ENCODE measurements around the gene CCDC197. TPM values are rescaled to one million over a fixed set of nuclear protein-coding genes. Genes with fewer than 3 reads are reported as not detected.

Gene CCDC197
- total and polyA plus RNA-seq, 7 donors: not detected

DNA sequence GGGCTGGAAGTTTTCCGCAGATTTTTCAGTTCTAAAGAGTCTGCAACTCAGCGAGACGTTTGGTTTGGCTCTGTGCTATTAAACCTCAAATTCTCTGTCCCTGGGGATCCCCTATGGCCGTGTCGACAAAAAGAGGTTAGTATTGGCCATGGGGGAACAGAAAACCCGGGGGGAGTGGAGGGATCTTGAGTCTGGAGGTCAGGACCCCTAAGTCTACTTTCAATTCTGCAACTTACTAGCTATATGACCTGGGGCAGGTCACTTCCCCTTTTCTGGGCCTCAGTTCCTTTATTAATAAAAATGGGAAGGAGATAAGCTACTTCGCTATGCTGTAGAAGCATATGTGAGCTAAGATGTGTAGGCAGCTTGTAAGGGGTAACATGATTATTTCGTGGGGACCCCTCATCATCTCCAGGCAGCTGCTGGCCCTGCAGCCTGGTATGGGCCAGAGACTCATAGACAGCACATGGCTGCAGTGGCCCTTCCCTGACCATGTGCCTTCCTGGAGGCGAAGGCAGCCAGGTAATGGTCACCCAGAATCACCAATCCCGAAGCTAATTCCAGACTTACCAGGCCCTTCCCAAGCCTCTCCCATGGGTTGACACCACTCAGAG lies 29.4 kb upstream of the CCDC197 start:
- Histone ChIP-seq H3K27me3 (no peaks in the 10 kb centered on the region), H3K27ac (peak overlapping the region; percentile 86 to 93 (median 90)), H3K4me1 (peaks cover 0 to 98% (median 89%) of the 10 kb centered on the region in 4 donors), H3K36me3 (peaks cover 0 to 18% (median 6%) of the 10 kb centered on the region in 4 donors), H3K9me3 (no peaks in the 10 kb centered on the region), H3K4me3 (no peak overlapping the region)
- DNase-seq: no peak
- no peak for TF ChIP-seq EP300 (IDR thresholded peaks at IDR 0.05)
- TF ChIP-seq, protein P1, sequence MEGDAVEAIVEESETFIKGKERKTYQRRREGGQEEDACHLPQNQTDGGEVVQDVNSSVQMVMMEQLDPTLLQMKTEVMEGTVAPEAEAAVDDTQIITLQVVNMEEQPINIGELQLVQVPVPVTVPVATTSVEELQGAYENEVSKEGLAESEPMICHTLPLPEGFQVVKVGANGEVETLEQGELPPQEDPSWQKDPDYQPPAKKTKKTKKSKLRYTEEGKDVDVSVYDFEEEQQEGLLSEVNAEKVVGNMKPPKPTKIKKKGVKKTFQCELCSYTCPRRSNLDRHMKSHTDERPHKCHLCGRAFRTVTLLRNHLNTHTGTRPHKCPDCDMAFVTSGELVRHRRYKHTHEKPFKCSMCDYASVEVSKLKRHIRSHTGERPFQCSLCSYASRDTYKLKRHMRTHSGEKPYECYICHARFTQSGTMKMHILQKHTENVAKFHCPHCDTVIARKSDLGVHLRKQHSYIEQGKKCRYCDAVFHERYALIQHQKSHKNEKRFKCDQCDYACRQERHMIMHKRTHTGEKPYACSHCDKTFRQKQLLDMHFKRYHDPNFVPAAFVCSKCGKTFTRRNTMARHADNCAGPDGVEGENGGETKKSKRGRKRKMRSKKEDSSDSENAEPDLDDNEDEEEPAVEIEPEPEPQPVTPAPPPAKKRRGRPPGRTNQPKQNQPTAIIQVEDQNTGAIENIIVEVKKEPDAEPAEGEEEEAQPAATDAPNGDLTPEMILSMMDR (IDR thresholded peaks at IDR 0.05): no peak
- TF ChIP-seq POLR2AphosphoS5 (IDR thresholded peaks at IDR 0.05): no peak
- no peak for TF ChIP-seq POLR2A (IDR thresholded peaks at IDR 0.05)
- intact Hi-C loops (cut with DNase I): no loop called here
- 58 to 64% methylated on average over 10 of the region's 10 CpGs for WGBS, 2 donors

DNA sequence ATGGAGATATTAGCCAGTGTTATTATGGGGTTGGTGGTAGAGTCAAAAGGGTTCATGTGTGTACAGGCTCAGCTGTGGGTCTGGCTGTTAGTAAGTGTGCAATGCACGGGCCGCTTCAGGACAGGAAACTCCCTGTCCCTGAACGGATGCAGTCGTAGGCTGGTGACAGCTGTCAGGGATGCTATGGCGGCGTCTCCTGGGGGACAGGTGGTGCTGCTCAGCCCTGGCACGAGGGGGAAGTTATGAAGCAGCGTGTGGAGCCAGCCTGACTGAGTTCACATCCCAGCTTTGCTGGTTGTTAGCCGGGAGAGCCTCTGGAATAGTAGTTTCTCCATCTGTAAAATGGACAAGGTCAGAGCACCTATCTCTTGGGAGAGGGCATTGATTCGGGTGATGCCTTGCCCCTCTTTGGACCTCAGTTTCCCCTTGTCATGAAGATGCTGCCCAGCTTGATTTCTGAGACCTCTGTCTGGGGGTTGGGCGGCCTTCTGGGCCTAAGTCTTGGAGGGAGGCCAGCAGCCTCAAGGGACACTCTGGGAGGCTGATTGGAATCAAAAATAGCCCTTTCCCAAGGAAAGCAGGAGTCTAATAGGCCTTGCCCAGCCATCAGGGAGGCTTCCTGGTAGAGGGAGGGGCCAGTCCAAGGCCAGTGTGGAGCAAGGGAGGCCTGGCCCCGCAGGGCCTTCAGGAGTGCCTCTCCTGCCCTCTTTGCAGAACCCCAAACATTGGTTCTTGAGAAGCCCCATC lies 27.8 kb upstream of the CCDC197 start:
- Histone ChIP-seq H3K36me3 (peaks cover 0 to 3% (median under 1%) of the 10 kb centered on the region in 4 donors), H3K27ac (peak overlapping the region; percentile 86 to 93 (median 90)), H3K4me1 (peaks cover 0 to 96% (median 87%) of the 10 kb centered on the region in 4 donors), H3K9me3 (no peaks in the 10 kb centered on the region), H3K4me3 (no peak overlapping the region), H3K27me3 (no peaks in the 10 kb centered on the region)
- no peak for TF ChIP-seq POLR2A (IDR thresholded peaks at IDR 0.05)
- TF ChIP-seq, protein P1 (IDR thresholded peaks at IDR 0.05): no peak
- no peak for TF ChIP-seq EP300 (IDR thresholded peaks at IDR 0.05)
- no peak for TF ChIP-seq POLR2AphosphoS5 (IDR thresholded peaks at IDR 0.05)
- no peak for DNase-seq
- intact Hi-C loops (cut with DNase I): no loop called here
- WGBS, 2 donors: 63 to 81% methylated on average over 12 of the region's 12 CpGs

DNA sequence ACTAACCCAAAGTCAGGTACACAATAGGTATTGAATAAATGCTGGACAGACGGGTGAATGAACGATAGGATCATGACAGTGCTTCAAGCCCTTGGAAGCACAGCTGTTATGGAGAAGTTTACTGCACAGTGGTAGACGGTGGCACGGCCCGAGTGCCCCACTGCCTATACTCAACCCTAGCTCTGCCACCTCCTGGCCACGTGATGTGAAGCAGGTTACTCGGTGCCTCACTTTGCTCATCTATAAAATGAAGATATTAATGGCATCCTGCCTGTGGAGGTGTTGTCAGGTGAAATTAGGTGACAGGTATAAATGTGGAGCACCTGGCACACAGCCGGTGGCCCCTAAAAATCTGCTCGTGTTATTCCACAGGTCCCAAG lies 26.5 kb upstream of the CCDC197 start:
- intact Hi-C loops (cut with DNase I): no loop called here
- H3K9me3 ChIP-seq: no peaks in the 10 kb centered on the region
- peak overlapping the region in 3 of 4 donors; percentile 29 to 40 (median 38) for H3K4me3 ChIP-seq
- peak overlapping the region; percentile 86 to 93 (median 90) for H3K27ac ChIP-seq
- TF ChIP-seq EP300 (IDR thresholded peaks at IDR 0.05): no peak
- TF ChIP-seq, protein P1 (IDR thresholded peaks at IDR 0.05): peak in 1 of 4 experiments; percentile 11
- TF ChIP-seq POLR2A (IDR thresholded peaks at IDR 0.05): no peak
- no peaks in the 10 kb centered on the region for H3K27me3 ChIP-seq
- no peak for DNase-seq
- WGBS, 2 donors: 26 to 32% methylated on average over 9 of the region's 9 CpGs
- no peaks in the 10 kb centered on the region for H3K36me3 ChIP-seq
- H3K4me1 ChIP-seq: peaks cover 0 to 91% (median 77%) of the 10 kb centered on the region in 4 donors

DNA sequence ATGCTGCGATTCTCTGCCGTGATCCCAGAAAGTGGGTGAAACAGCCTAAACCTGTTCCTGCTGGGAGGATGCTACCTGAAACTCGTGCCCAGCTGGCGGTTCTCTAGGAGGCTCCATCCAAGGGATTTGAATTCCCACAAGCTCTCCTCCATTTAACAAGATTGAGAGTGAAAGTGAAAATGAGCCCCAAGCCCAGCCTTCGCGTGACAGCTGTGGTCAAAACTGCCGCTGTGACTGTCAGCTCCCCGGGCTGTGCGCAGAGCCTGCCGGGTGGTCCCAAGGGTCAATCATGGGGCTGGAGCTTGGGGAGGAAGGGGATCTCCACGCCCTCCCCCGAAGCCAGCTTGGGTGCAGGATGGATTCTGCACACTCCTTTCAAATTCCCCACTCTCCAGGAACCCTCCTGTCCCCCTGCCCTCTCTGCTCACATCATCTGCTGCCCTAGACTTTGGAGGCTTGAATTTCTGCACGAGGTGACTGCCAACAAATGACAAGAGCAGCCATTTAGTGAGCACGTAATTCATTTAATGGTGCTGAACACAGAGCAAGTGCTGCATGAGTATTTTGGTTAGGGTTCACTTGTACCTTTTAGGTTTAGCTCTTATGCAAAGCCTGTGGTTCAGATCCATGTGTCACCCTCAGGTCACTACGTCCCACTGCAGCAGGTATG lies 26.0 kb upstream of the CCDC197 start:
- Histone ChIP-seq H3K4me1 (peaks cover 0 to 86% (median 72%) of the 10 kb centered on the region in 4 donors), H3K27me3 (no peaks in the 10 kb centered on the region), H3K36me3 (no peaks in the 10 kb centered on the region), H3K4me3 (peak overlapping the region in 3 of 4 donors; percentile 29 to 40 (median 38)), H3K27ac (peak overlapping the region; percentile 86 to 93 (median 90)), H3K9me3 (no peaks in the 10 kb centered on the region)
- intact Hi-C loops (cut with DNase I): no loop called here
- WGBS, 2 donors: 11 to 20% methylated on average over 15 of the region's 15 CpGs
- TF ChIP-seq, protein P1 (IDR thresholded peaks at IDR 0.05): no peak
- TF ChIP-seq EP300 (IDR thresholded peaks at IDR 0.05): no peak
- TF ChIP-seq POLR2AphosphoS5 (IDR thresholded peaks at IDR 0.05): no peak
- TF ChIP-seq POLR2A (IDR thresholded peaks at IDR 0.05): no peak
- no peak for DNase-seq

All from sigmoid colon (tissue), 7 donors.